ENCODE measurements around the gene CCDC181. TPM values are rescaled to one million over a fixed set of nuclear protein-coding genes. Genes with fewer than 3 reads are reported as not detected.

CCDC181 gene
- total and polyA plus RNA-seq, 2 of the 8 experiments (the other 6 are each of a cell fraction or from before 2014, with no cell fraction given), result 1.2 to 3.7 TPM

GRCh38 chr1:169426174-169426705, 1.0 kb downstream of the CCDC181 start:
- H3K27ac ChIP-seq (ENCODE audit: low read depth, low read length), result no peak overlapping the region
- no peak overlapping the region for H4K91ac ChIP-seq (replicated peaks; ENCODE audit: insufficient read length, low read length)
- no peaks in the 10 kb centered on the region for H3K79me1 ChIP-seq (ENCODE audit: low read depth, low read length)
- H2BK15ac ChIP-seq (ENCODE audit: low read length), result no peak overlapping the region
- H3K36me3 ChIP-seq (ENCODE audit: control insufficient read depth in 2 of 4, insufficient read depth in 4 of 4, low read length in 3 of 4), result no peaks in the 10 kb centered on the region
- H4K20me1 ChIP-seq (replicated peaks in 1 of 2; ENCODE audit: control insufficient read depth in 1 of 2, insufficient read depth in 2 of 2, low read length in 2 of 2), result no peaks in the 10 kb centered on the region
- no peak overlapping the region for H3K18ac ChIP-seq (ENCODE audit: extremely low read depth, low read length)
- H3K4me1 ChIP-seq (replicated peaks in 1 of 4; ENCODE audit: control insufficient read depth in 3 of 4, insufficient read depth in 4 of 4, low read length in 3 of 4), result no peaks in the 10 kb centered on the region
- peak overlapping the region; percentile 71 to 80; a peak in 2 of 4 replicates for H3K4me2 ChIP-seq (ENCODE audit: insufficient read depth in 1 of 2, low read depth in 2 of 2, low read length in 2 of 2)
- 0 out of 2 replicates have a peak, but pooled peaks cover 3% of the 10 kb centered on the region for H3K23me2 ChIP-seq (ENCODE audit: low read depth, low read length)
- H3K79me2 ChIP-seq (ENCODE audit: control insufficient read depth in 1 of 2, insufficient read depth in 2 of 2, low read length in 2 of 2), result no peaks in the 10 kb centered on the region
- no peak overlapping the region for H2BK12ac ChIP-seq (ENCODE audit: low read depth, low read length)
- CTCF ChIA-PET (ENCODE audit: partially characterized antibody), result interaction anchor here (1.2 to 2.2 kb wide), 4 partner anchors 10 to 878 kb away, joined by 3 to 7 read pairs (median 5); no protein-coding TSS in a partner anchor
- no peak overlapping the region for H3K4ac ChIP-seq (replicated peaks; ENCODE audit: insufficient read length, low read depth, low read length)
- no peak overlapping the region for H2BK20ac ChIP-seq (ENCODE audit: low read length)
- no peaks in the 10 kb centered on the region for H3K9me3 ChIP-seq (ENCODE audit: insufficient read depth in 2 of 2, low read depth in 1 of 2, low read length in 1 of 2)
- no peak overlapping the region for H3K56ac ChIP-seq (replicated peaks; ENCODE audit: insufficient read length, low read depth, low read length)
- no peak overlapping the region for H2AK5ac ChIP-seq (ENCODE audit: low read depth, low read length)
- H3K27me3 ChIP-seq (replicated peaks in 1 of 4; ENCODE audit: control insufficient read depth in 3 of 4, extremely low read depth in 1 of 4, insufficient read depth in 3 of 4, low read length in 3 of 4), result no peaks in the 10 kb centered on the region; a peak in 1 of 7 replicates
- no peak overlapping the region for H3K23ac ChIP-seq (ENCODE audit: insufficient read length)
- peak overlapping the region in 1 of 4 experiments; percentile 66; a peak in 2 of 8 replicates for H3K4me3 ChIP-seq (ENCODE audit: extremely low read depth in 1 of 4, insufficient read depth in 2 of 4, low read depth in 3 of 4, low read length in 4 of 4)
- no peak overlapping the region for H4K8ac ChIP-seq (ENCODE audit: extremely low read depth, insufficient read depth, low read length)
- no peak overlapping the region for H3K9ac ChIP-seq (replicated peaks in 1 of 4; ENCODE audit: extremely low read depth in 1 of 4, low read depth in 3 of 4, low read length in 3 of 4)
- H4K5ac ChIP-seq (ENCODE audit: insufficient read length, low read depth, low read length), result no peak overlapping the region
- H2AFZ ChIP-seq (ENCODE audit: low read length), result no peak overlapping the region
- no peak overlapping the region for H3K14ac ChIP-seq (ENCODE audit: insufficient read length)
- WGBS, 2 experiments (ENCODE audit: extremely low coverage in 1 of 2, insufficient coverage in 1 of 2, insufficient read length in 1 of 2, insufficient replicate concordance in 2 of 2, low coverage in 1 of 2, low lambda C conversion rate in 2 of 2, missing lambda C conversion rate in 1 of 2), result 85% methylated on average over 6 of the region's 6 CpGs; no CpG with 5 or more reads in 1 of the 2 experiments
- DNase-seq (ENCODE audit: low read depth in 1 of 2, low spot score in 2 of 2) (no peak), FAIRE-seq (peak; percentile 7)
- no peak overlapping the region for H2BK5ac ChIP-seq (ENCODE audit: low read depth, low read length)
- POLR2A ChIA-PET (ENCODE audit: partially characterized antibody), result interaction anchor here (1.7 kb wide), 1 partner anchor 60 kb away, joined by 6 read pairs; the partner anchor contains the start of gene SLC19A2
- no peak overlapping the region for H2BK120ac ChIP-seq (replicated peaks; ENCODE audit: low read depth, low read length)
- no peak for TF ChIP-seq PHF8 (conservative IDR thresholded peaks at IDR 0.05; ENCODE audit: low read depth, low read length)
- no peak for TF ChIP-seq SP1 (IDR thresholded peaks at IDR 0.05; ENCODE audit: low read depth, low read length)
- TF ChIP-seq SP4 (IDR thresholded peaks at IDR 0.05; ENCODE audit: low read length), result no peak
- no peak for TF ChIP-seq SRF (IDR thresholded peaks at IDR 0.05; ENCODE audit: low read depth, low read length)
- TF ChIP-seq RFX5 (IDR thresholded peaks at IDR 0.05; ENCODE audit: borderline replicate concordance, low read depth, low read length), result no peak
- TF ChIP-seq CEBPB (IDR thresholded peaks at IDR 0.05; ENCODE audit: low read depth, low read length), result no peak
- TF ChIP-seq TEAD4 (IDR thresholded peaks at IDR 0.05; ENCODE audit: low read depth, low read length), result no peak
- no peak for TF ChIP-seq FOSL1 (IDR thresholded peaks at IDR 0.05; ENCODE audit: insufficient read depth, low read depth, low read length)
- no peak for TF ChIP-seq POLR2AphosphoS5 (IDR thresholded peaks at IDR 0.05; ENCODE audit: low read depth, low read length)
- no peak for TF ChIP-seq HDAC2 (IDR thresholded peaks at IDR 0.05; ENCODE audit: borderline replicate concordance in 1 of 2, low read depth in 2 of 2, low read length in 2 of 2)
- no peak for TF ChIP-seq EP300 (IDR thresholded peaks at IDR 0.05; ENCODE audit: borderline replicate concordance in 1 of 2, low read depth in 2 of 2, low read length in 2 of 2)
